Lung (tissue), 12 donors: Measurements from ENCODE around the gene MRPL19. TPM values are rescaled to one million over a fixed set of nuclear protein-coding genes. Genes with fewer than 3 reads are reported as not detected.
A peak's percentile ranks its signal among the peaks of the same experiment; 100 is the strongest.
"Not testable (repeated sequence)": the region's sequence is repeated elsewhere in the genome, so short reads cannot be mapped to it uniquely, and the experiment has no call there.

Source experiments
- ATAC-seq: fragments of 200-7000 bp; cut with Tn5 transposase; one replicate; pipeline ENCODE4 v1.9.1; 2020; ENCODE audit warnings: moderate number of reproducible peaks; ENCODE audit not compliant: insufficient read depth, low FRiP score
- DNase-seq, 3 donors: peaks; one replicate each; pipeline ENCODE4 v3.0.0-alpha.2; 2013 to 2017
- H3K27ac ChIP-seq, 2 donors: one replicate each; pipeline ENCODE4 v1.5.1; 2013; ENCODE audit warnings: mild to moderate bottlenecking in 2 of 2, moderate library complexity in 2 of 2, control low read depth in 1 of 2, inconsistent platforms in 1 of 2, low read depth in 1 of 2, low read length in 1 of 2
- H3K27me3 ChIP-seq, 3 donors: one replicate each; pipeline ENCODE4 v1.5.1; 2013; ENCODE audit warnings: low read length in 2 of 3; ENCODE audit not compliant: control insufficient read depth in 3 of 3, insufficient read depth in 3 of 3
- H3K36me3 ChIP-seq, 4 donors: one replicate each; pipeline ENCODE4 v1.5.1; 2013; ENCODE audit warnings: low read length in 4 of 4, mild to moderate bottlenecking in 1 of 4, moderate library complexity in 1 of 4; ENCODE audit not compliant: control insufficient read depth in 4 of 4, insufficient read depth in 4 of 4
- H3K4me1 ChIP-seq, 5 donors: one replicate each; pipeline ENCODE4 v1.5.1; 2013; ENCODE audit warnings: low read length in 5 of 5, mild to moderate bottlenecking in 2 of 5, moderate library complexity in 1 of 5; ENCODE audit not compliant: control insufficient read depth in 5 of 5, insufficient read depth in 5 of 5
- H3K4me3 ChIP-seq: one replicate; pipeline ENCODE4 v1.5.1; 2013; ENCODE audit warnings: mild to moderate bottlenecking, control low read depth, moderate library complexity
- H3K9ac ChIP-seq, 2 donors: one replicate each; pipeline ENCODE4 v1.5.1; 2013; ENCODE audit warnings: low read length in 2 of 2, control low read depth in 1 of 2; ENCODE audit not compliant: insufficient read depth in 1 of 2
- H3K9me3 ChIP-seq, 4 donors: one replicate each; pipeline ENCODE4 v1.5.1; 2013; ENCODE audit warnings: low read length in 3 of 4, mild to moderate bottlenecking in 1 of 4, moderate library complexity in 1 of 4; ENCODE audit not compliant: control insufficient read depth in 4 of 4, insufficient read depth in 3 of 4
- CTCF ChIP-seq: IDR thresholded peaks from 2 replicates; pipeline ENCODE4 v1.5.1; 2012; ENCODE audit warnings: mild to moderate bottlenecking; ENCODE audit errors: control extremely low read depth, extremely low read depth
- WGBS, 2 donors: extraction: QIAGEN DNeasy Blood & Tissue Kit; methylation state at CpG; one replicate each; pipeline ENCODE4 v1.1.7; 2013; 5-methylcytosine and 5-hydroxymethylcytosine counted together
- polyA plus RNA-seq, 2 donors: library from polyadenylated mRNA; stranded (reverse); fragments of 200-250 nt; gene quantifications; one replicate each; pipeline ENCODE4 v1.2.1, GENCODE V29; 2013
- total RNA-seq, 2 donors: library from RNA; depleted of rRNA in 1 of 2; stranded (reverse); fragments of >200 nt in 1 of 2; gene quantifications; one replicate each; pipeline ENCODE4 v1.2.1, GENCODE V29; 2014 to 2021
- donor health status: control.
- donor health status: control.
- donor health status: Bipolar disorder and iron deficiency.
- donor health status: healthy.
- donor health status: DM: yes; HTN: yes; CAD: no.

The MRPL19 gene
- total and polyA plus RNA-seq, 4 donors, result 14.9 to 65.0 (median 33.3) TPM

GRCh38 chr2:75710577-75711253, 64.1 kb downstream of the MRPL19 start, which contains the start of gene GCFC2:
Gene GCFC2 (minus strand): TSS chr2:75710915. CDS start chr2:75710855, 60 bp downstream.
- peak within 1 kb of the TSS; percentile 78 to 87 for H3K9ac ChIP-seq
- peak; percentile 98 for ATAC-seq
- TF ChIP-seq CTCF, result no peak

GRCh38 chr2:75711590-75711989, 65.0 kb downstream of the MRPL19 start:
- H3K36me3 ChIP-seq, H3K27me3 ChIP-seq, H3K9me3 ChIP-seq, ATAC-seq, H3K27ac ChIP-seq, DNase-seq, H3K4me3 ChIP-seq, H3K9ac ChIP-seq: not testable (repeated sequence)
- WGBS, 2 donors, result 98% methylated on average over 31 of the region's 31 CpGs
- peaks cover 0 to 22% (median 2%) of the 10 kb centered on the region in 5 donors for H3K4me1 ChIP-seq

More at GRCh38 chr2:75710577-75711253, 64.1 kb downstream of the MRPL19 start, which contains the start of gene GCFC2:
- Histone ChIP-seq H3K27ac (peak within 1 kb of the TSS; percentile 94), H3K27me3 (no peaks in the 10 kb centered on the region), H3K36me3 (peaks cover 1 to 6% (median 4%) of the 10 kb centered on the region in 4 donors), H3K9me3 (no peaks in the 10 kb centered on the region), H3K4me1 (peaks cover 0 to 22% (median 4%) of the 10 kb centered on the region in 5 donors), H3K4me3 (peak within 1 kb of the TSS; percentile 59)
- 1 to 2% methylated on average over 54 to 66 of the region's 66 CpGs for WGBS, 2 donors
- DNase-seq, result peak; percentile 91 to 95 (median 92)

- no peak for TF ChIP-seq CTCF
- no peaks in the 10 kb centered on the region for H3K9me3 ChIP-seq
- no peaks in the 10 kb centered on the region for H3K27me3 ChIP-seq
- H3K4me3 ChIP-seq, result no peak overlapping the region
- no peak overlapping the region for H3K27ac ChIP-seq
- no peak overlapping the region for H3K9ac ChIP-seq
- H3K4me1 ChIP-seq, result peaks cover 0 to 2% (median 0%) of the 10 kb centered on the region in 5 donors
- DNase-seq (peak in 2 of 3 donors; percentile 33 to 38), ATAC-seq (no peak)
- WGBS, 2 donors, result 68 to 73% methylated on average over 3 of the region's 3 CpGs
- H3K36me3 ChIP-seq, result no peaks in the 10 kb centered on the region
Measured at GRCh38 chr2:75716406-75716805, 69.8 kb downstream of the MRPL19 start.

GRCh38 chr2:75719616-75720015, 73.0 kb downstream of the MRPL19 start:
- Histone ChIP-seq H3K9me3 (no peaks in the 10 kb centered on the region), H3K9ac (no peak overlapping the region), H3K4me3 (no peak overlapping the region), H3K36me3 (no peaks in the 10 kb centered on the region), H3K27me3 (no peaks in the 10 kb centered on the region), H3K27ac (no peak overlapping the region), H3K4me1 (no peaks in the 10 kb centered on the region)
- ATAC-seq (no peak), DNase-seq (no peak)
- 87 to 95% methylated on average over 1 of the region's 1 CpG for WGBS, 2 donors
- TF ChIP-seq CTCF, result no peak
